Endometrium (tissue), 2 donors: ENCODE measurements around the gene ABHD12.

Source experiments
- FAIRE-seq: peaks from 2 replicates; lab custom pipeline; 2012; peaks lifted over from hg19 to GRCh38; lab: Jason Lieb, UNC
- donor health status: control.
- donor health status: control.

The ABHD12 gene

DNA sequence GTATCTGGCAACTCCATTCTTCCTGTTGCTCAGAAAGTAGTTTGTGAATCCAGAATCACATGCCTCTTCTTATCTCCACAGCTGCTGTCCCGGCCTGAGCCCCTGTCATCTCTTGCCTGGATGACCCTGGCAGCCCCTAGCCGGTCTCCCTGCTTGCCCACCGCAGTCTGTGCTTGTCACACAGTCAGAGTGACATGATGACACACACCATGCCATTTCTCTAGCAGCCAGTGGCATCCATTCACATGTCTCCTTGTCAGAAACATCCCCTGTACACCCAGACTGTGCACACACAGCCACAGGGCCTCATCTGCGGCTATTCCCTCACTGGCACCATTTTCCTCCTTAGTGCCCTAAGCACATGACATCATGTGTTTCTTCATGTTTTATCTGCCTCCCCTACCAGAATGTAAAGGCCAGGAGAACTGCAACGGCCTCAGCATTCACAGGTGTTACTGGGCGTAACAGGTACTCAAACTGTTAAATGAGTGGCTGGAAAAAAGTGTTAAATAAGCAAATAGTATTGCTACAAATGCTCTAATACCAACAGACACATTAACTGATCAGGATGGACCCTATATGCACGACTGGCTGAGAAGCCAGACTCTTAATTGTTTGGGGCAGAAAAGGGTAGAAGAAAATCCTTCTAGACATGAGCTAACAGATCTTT lies 9.6 kb downstream of the ABHD12 start:
- no peak for FAIRE-seq

DNA sequence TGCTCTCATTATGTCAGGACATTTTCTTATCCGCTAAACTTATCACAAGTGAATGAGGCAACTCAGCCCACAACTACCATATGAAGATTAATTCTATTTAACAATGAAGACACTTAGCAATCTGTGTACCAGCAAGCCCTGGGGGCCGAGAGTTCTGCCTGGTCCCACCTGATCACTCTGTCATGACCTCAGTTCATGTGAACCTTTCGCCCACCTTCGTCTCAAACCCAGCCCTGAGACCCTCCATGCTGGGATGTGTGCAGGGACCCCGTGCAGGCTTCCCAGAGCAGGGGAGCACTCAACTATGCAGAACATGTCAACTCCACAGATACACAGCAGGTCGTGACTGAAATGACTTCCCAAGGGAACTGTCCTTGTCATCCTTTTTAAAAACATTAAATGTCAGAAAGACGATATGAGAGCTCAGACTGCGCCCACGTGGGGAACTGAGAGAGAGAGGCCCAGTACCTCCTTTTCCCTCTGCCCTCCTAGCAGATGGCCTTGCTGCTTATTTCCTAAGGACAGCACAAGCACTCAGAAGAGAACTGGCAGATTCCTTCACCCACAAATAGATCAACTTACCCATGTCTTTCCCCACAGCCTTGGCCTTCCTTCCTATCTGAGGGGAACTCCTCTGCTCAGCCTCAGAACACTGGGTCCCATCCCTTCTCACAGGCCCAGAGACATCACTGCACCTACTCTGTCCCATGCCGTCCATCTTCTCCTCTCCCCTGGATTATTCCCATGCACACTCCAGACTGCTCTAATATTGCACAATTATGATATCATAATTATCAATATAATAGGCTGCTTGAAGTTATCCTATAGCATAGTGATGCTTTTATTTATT lies 11.5 kb downstream of the ABHD12 start:
- FAIRE-seq = no peak

DNA sequence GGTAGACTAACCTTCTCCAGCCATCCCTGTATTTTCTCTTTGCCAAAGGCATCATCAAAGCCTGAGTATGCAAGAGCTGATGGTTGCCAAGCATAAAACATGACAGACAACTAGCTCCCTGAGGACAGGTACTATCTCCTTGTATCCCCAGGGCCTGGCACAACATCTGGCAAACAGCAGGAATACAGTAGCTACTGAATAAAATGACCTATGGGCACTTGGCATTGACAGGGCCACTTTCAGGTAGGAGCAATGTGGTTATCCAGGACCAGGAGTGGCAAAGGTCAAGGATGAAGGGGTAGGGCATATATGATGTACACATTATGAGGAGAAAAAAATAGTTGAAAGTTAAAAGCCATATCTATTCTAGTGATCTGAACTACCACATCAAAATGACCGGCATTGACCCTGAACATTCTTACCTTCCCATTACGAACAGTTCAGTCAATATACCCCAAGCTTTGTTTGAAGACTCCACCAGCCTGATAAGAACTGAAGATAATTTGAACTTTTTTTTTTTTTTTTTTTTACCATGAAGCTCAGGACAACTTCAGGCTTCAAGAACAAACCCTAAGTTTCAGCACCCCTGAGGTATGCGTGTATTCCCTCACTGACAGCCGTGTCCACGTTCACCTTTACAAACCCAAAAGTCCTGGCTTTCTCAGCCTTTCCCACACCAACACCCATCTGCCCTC lies 12.3 kb downstream of the ABHD12 start:
- no peak for FAIRE-seq

DNA sequence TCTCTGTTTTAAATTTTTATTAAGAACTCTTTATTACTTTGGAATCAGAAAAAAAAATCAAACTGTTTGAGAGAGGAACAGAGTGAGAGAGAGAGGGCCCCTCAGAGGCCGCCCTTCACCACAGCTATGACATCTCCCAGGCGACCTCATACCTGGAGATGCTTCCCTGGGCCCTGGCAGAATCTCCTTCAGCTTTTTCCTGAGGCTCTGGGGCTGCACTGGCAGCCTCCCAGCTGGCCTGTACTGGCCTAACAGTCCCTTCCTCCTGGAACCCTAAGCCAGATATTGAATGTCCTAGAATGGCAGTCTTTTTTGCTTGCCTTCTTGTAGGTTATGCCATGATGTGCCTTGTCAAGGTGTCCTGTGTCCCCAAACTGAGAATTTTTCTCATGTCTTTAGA lies 13.7 kb downstream of the ABHD12 start:
- FAIRE-seq = no peak

DNA sequence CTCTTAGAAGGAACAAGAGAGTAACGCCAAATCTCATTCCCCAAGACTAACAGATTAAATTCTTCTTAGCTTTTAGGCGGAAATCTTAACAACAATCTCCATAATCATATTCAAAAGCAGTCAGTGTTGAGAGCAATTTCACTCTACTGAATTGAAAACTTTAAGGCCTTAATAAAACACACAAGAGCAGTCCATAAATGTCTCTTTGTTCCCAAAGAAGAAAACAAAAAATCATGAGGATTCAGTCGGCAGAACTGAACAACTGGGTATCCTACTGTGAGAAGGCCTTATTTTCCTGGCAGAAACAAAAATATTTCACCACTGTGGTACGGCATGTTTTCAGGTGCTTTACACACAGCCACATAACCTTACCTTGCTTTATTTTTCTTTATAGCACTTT lies 14.4 kb downstream of the ABHD12 start:
- no peak for FAIRE-seq

DNA sequence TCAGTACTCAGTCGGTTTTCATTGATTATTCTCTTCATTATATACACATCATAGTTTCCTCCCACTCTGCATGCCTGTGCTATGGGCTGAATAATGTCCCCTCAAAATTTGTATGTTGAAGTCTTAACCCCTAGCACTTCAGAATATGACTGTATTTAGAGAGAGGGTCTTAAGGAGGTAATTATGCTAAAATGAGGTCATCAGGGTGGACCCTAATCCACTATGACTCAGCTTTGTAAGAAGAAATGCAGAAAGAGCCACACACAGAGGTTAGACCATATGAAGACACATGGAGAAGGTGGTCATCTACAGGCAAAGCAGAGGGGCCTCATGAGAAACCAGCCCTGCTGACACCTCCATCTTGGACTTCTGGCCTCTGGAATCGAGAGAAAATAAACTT lies 15.8 kb downstream of the ABHD12 start:
- no peak for FAIRE-seq

DNA sequence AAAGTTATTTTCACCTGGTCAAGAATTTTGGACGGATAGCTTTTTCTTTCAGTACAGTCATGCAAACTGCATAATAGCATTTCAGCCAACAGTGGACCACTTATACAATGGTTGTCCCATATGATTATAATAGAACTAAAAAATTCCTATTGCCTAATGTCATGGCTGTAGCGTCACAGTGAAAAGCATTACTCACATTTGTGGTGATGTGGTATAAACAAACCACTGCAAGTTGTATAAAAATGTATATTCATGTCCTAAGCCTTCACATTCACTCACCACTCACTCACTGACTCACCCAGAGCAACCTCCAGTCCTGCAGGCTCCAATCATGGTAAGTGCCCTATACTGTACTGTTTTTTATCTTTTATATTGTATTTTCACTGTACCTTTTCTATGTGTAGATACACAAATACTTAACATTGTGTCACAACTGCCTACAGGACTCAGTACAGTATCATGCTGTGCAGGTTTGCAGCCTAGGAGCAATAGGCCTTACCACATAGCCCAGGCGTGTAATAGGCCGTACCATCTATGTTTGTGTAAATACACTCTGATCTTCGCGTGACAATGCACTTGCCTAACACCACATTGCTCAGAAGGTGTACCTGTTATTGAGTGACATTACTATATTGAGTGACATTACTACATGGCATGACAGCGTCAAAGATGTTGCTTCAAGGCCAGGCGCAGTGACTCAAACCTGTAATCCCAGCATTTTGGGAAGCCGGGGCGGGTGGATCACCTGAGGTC lies 17.9 kb downstream of the ABHD12 start:
- no peak for FAIRE-seq

DNA sequence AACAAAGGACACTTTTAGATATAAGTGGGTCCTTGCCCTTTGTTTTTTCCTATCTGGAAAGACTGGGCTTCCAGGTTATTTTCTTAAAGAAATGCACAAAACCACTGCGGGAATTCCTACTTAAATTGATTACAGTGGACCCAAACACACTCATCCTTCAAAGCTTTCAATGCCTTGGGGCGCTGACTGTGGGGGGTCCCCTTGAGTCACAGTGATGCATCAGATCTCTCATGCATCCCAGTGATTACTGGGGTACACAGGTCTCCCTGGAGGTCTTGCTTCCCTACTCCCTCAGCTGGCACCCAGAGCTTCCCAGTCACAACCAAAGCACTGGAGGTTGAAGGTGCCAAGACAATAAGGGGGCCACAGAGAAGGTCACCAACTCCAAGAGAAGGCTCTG lies 20.7 kb downstream of the ABHD12 start:
- no peak for FAIRE-seq

DNA sequence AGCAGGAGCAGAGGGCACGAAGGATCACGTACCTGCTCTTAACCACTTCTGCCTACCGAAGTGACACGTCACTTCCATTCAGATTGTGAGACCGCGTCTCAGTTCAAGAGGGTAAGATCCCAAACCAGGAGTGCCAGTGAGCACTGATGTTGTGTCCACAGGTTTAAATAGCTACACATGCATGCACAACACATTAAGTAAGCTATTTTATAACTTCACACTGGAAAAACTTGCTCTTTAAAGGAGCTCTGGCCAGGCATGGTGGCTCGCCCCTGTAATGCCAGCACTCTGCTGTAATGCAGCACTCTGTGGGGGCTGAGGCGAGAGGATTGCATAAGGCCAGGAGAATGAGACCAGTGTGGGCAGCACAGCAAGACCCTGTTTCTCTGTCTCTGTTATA lies 21.1 kb downstream of the ABHD12 start:
- no peak for FAIRE-seq

DNA sequence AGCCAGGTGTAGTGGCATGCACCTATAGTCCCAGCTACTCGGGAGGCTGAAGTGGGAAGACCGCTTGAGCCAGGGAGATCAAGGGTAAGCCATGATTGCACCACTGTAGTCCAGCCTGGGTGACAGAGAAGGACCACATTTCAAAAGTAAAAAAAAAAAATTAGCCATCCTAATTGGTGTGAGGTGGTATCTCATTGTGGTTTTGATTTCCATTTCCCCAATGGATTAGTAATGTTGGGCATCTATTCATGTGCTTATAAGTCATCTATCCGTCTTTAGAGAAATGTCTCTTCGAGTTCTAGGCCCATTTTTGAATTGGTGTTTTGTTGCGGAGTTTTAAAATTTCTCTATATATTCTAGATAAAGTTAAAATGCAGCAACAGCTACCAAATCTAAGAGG lies 21.7 kb downstream of the ABHD12 start:
- no peak for FAIRE-seq

DNA sequence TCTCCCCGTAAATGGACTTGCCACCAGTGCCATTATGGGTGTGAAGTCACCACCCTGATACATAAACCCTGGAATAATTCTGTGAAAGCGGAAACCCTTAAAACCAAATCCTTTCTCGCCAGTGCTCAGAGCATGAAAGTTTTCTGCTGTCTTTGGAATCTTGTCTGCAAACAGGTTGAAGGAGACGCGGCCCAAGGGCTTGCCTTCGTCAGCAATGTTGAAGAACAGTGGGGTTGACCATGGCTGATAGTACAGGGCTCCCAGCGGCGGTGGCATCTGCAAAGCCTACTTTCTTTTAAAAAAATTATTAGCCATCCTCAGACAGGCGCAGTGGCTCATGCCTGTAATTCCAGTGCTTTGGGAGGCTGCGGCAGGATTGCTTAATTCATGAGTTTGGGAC lies 22.1 kb downstream of the ABHD12 start:
- no peak for FAIRE-seq

DNA sequence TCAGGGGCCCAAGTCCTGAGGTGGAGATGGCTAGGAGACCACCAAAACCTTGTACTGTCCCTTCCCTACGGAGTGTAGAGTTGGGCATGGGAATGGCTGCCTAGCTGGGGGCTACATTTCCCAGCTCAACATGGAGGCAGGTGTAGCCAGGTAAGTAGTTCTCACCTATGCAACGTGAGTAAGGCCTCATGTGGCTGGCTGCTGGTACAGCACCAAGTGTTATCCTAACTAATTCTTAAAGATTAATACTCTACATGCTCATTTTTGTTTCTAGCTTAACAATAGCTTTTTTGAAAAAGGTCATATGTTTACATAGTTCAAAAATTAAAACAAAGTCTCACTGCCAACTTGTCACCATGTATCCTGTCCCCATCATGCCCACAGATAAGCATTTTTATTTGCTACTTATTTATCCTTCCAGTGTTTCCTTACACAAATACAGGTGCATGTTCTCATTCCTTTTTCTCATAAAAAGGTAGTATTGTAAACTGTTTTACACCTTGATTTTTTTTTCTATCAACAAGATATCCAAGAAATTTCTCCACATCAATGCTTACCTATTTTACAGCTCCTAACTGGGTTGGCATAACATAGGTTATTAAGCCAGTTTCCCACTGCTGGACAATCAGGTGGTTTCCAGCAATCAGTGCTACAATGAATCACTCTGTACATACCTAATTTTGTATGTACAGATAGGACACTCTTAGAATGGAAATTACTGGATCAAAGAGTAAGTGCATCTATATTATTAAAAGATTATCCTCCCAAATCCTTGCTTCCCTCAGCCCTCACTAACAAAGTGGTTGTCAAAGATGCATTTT lies 25.5 kb downstream of the ABHD12 start:
- no peak for FAIRE-seq

DNA sequence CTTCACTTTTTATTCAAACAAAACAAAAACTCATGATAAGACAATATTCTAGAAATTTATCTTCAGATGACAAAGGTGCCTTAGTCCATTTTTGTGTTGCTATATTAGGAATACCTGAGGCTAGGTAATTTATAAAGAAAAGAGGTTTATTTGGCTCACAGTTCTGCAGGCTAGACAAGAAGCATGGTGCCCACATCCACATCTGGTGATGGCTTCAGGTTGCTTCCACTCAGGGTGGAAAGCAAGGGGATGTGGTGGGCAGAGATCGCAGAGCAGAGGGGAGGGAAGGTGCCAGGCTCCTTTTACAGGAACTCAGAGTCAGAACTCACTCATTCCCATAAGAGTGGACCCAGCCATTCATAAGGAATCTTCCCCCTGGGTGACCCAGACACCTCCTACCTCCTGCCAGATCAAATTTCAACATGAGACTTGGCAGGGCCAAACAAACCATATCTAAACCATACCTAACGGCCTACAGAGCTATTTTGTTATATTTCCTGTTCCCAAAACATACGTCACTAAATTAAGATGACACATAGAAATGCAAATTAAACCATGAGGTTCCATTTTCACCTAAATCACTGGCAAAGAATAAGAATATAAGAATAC lies 26.4 kb downstream of the ABHD12 start:
- no peak for FAIRE-seq

DNA sequence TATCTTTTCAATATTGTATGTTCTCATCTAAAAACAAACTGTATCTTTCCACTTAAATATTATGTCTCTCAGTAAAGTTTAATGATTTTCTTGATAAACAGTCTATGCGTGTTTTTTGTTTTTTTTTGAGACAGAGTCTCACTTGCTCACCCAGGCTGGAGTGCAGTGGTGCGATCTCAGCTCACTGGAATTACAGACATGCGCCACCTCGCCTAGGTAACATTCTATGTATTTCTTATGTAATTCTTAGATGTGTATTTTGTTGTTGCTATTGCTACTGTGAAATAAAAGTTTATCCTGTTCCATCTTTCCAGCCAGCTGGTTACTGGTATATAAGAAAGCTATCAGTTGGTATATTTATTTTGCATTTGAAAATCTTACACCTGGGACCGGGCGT lies 29.4 kb downstream of the ABHD12 start:
- no peak for FAIRE-seq

DNA sequence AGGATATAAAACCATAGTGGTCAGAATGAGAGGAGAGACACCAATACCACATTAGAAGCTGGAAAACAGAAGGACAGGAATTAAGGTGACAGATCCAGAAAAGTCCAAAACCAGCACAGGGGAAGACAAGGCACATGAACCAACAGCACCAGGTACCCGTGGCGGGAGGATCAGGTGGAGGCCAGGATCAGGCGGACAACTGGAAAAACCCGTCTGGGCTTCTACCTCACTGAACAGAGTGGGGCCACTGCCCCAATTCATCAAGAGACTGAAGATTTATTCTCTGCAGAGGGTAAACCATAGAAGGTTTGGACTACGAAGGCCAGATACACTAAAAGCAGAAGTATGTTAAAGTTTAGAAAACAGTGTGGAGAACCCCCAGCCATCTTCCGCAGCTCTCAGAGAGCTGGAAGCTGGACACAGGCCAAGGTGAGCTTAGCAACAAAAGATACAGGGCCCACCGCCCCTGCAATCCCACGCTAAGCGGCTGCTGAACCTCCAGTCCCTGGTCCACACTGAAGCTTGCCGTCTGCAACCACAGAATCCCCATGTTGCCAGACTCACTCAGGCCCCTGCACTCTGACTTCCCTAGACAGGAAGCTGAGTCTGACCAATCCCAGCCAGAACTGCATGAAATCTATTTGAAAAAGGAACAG lies 29.9 kb downstream of the ABHD12 start:
- FAIRE-seq = no peak

DNA sequence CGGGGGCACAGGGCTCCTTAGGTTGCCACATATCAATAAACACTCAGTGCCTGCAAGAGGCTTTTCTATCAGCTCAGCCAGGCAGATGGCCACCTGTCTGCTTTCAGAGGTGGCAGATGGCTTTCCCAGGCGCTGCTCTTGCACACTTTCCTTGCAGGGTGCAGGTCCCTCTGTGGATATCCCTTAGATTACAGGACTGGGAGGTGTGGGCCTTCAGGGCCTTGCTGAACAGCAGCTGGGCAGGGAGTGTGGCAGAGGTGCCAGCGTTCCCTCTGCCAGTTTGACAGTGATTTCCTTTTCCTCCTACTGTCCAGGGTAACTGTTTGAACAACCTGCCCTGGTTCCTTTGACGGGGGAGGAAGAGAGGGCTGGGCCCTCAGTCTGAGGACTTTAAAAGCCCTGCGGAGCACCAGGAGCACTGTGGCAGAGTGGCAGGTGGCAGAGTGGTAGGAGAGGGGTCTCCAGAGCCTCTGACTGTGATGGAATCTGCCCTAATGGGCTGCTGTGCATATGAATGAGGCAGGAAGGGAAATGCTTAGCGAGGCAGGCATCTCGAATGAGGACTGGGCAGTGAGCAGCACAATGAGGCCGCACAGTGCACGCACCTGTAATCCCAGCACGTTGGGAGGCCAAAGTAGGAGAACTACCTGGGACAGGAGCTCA lies 34.2 kb downstream of the ABHD12 start:
- no peak for FAIRE-seq

DNA sequence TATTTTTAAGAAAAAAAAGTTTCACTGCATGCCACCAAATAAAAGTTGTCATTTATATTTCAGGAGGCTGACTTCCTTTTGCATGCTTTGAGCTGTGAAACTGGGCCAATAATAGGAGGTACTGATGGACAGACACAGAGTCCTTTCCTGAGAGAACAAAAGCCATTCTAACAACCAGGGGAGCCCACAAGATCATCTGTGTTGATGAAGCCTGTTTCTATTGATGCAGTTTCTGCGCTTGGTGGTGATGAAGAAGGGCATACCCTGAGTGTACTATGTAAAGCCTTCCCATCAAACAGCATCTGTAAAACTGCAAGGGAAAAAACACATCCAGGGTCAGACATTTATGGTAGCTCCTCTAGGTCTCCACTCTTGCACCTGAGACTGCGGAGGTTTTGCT lies 34.8 kb downstream of the ABHD12 start:
- no peak for FAIRE-seq

DNA sequence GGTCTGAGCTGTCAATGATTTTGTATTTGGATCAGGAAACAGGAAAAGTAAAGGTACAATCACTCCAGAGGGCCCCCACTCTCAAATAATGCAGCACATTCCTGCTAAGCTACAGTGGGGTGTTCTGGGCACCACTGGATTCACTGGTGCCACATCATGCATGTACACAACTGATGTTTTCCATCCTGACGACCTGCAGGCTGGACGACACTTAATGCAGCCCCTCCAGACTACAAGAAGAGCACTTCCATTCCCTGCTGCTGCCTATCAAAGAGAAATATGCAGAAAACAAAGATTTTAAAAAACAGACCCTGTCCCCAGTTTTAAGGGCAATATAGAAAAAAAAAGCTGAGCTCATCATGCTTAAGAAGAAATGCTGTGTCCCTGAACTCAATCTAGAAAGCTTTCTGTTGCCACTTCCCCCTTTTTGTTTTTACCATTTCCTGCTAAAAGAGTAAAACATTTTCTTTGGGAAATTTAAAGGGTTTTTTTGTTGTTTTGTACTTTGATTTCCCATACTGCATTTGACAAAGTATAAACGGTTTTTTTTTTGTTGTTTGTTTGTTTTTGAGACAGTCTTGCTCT lies 35.5 kb downstream of the ABHD12 start:
- FAIRE-seq = no peak
